Lung (tissue), 12 donors: ENCODE measurements around the gene COL4A2. TPM values are rescaled to one million over a fixed set of nuclear protein-coding genes. Genes with fewer than 3 reads are reported as not detected.

ENCODE experiments used
- ATAC-seq: fragments of 200-7000 bp; cut with Tn5 transposase; one replicate; pipeline ENCODE4 v1.9.1; 2020; ENCODE audit warnings: moderate number of reproducible peaks; ENCODE audit not compliant: insufficient read depth, low FRiP score
- DNase-seq, 3 donors: peaks; one replicate each; pipeline ENCODE4 v3.0.0-alpha.2; 2013 to 2017
- H3K27ac ChIP-seq, 2 donors: one replicate each; pipeline ENCODE4 v1.5.1; 2013; ENCODE audit warnings: mild to moderate bottlenecking in 2 of 2, moderate library complexity in 2 of 2, control low read depth in 1 of 2, inconsistent platforms in 1 of 2, low read depth in 1 of 2, low read length in 1 of 2
- H3K27me3 ChIP-seq, 3 donors: one replicate each; pipeline ENCODE4 v1.5.1; 2013; ENCODE audit warnings: low read length in 2 of 3; ENCODE audit not compliant: control insufficient read depth in 3 of 3, insufficient read depth in 3 of 3
- H3K36me3 ChIP-seq, 4 donors: one replicate each; pipeline ENCODE4 v1.5.1; 2013; ENCODE audit warnings: low read length in 4 of 4, mild to moderate bottlenecking in 1 of 4, moderate library complexity in 1 of 4; ENCODE audit not compliant: control insufficient read depth in 4 of 4, insufficient read depth in 4 of 4
- H3K4me1 ChIP-seq, 5 donors: one replicate each; pipeline ENCODE4 v1.5.1; 2013; ENCODE audit warnings: low read length in 5 of 5, mild to moderate bottlenecking in 2 of 5, moderate library complexity in 1 of 5; ENCODE audit not compliant: control insufficient read depth in 5 of 5, insufficient read depth in 5 of 5
- H3K4me3 ChIP-seq: one replicate; pipeline ENCODE4 v1.5.1; 2013; ENCODE audit warnings: mild to moderate bottlenecking, control low read depth, moderate library complexity
- H3K9ac ChIP-seq, 2 donors: one replicate each; pipeline ENCODE4 v1.5.1; 2013; ENCODE audit warnings: low read length in 2 of 2, control low read depth in 1 of 2; ENCODE audit not compliant: insufficient read depth in 1 of 2
- H3K9me3 ChIP-seq, 4 donors: one replicate each; pipeline ENCODE4 v1.5.1; 2013; ENCODE audit warnings: low read length in 3 of 4, mild to moderate bottlenecking in 1 of 4, moderate library complexity in 1 of 4; ENCODE audit not compliant: control insufficient read depth in 4 of 4, insufficient read depth in 3 of 4
- WGBS, 2 donors: extraction: QIAGEN DNeasy Blood & Tissue Kit; methylation state at CpG; one replicate each; pipeline ENCODE4 v1.1.7; 2013; 5-methylcytosine and 5-hydroxymethylcytosine counted together
- polyA plus RNA-seq, 2 donors: library from polyadenylated mRNA; stranded (reverse); fragments of 200-250 nt; gene quantifications; one replicate each; pipeline ENCODE4 v1.2.1, GENCODE V29; 2013
- total RNA-seq, 2 donors: library from RNA; depleted of rRNA in 1 of 2; stranded (reverse); fragments of >200 nt in 1 of 2; gene quantifications; one replicate each; pipeline ENCODE4 v1.2.1, GENCODE V29; 2014 to 2021
- TF ChIP-seq, protein P1 (sequence below): IDR thresholded peaks from 2 replicates; pipeline ENCODE4 v1.5.1; 2012; ENCODE audit warnings: mild to moderate bottlenecking; ENCODE audit errors: control extremely low read depth, extremely low read depth
- donor health status: control.
- donor health status: control.
- donor health status: Bipolar disorder and iron deficiency.
- donor health status: healthy.
- donor health status: DM: yes; HTN: yes; CAD: no.

The COL4A2 gene
- total and polyA plus RNA-seq, 4 donors: 169 to 627 (median 339) TPM

DNA sequence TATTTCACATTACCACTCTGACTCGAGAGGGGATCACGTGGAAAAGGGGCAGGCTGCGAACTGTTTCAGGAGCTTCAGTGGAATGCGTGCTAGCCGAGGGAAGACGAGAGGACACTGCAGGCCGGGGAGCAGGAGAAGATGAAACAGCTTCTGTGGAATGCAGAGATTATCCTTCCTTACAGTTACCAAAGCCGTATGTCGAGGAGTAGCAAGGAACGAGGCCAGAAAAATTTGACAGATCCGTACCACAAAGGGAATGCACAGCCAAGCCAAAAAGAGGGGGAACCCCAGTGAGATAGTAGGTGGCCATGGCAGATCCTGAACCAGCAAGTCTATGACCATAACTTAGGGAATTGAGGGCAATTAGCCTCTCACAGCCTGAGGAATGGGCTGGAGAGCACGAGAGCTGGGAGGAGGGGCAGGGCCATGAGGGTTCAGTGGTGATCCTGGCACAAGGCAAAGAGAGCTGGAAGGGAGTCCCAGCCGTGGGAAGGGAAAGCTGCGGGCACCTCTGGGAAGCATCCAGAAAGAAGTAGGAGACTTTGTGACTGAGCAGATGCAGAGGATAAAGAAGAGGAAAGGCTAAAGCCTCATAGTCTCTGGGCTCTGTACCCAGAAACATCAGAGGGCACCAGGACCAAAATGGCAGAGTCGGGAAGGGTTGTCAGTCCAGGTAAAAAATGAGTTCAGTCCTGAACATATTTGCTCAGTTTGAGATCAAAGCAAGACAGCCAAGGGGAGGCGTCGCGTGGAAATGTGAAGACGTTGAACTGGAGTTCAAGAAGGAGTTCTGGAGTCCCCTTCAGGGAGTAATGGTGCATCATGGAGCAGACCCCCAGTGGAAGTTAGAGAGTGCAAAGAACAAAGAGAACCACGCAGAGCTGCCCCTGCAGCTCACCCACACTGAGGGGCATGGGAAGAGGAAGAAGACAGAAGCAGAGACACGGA is 5.2 kb upstream of the COL4A2 start:
- peaks cover 27 to 67% (median 33%) of the 10 kb centered on the region in 5 donors for H3K4me1 ChIP-seq
- H3K27me3 ChIP-seq: no peaks in the 10 kb centered on the region
- H3K9me3 ChIP-seq: no peaks in the 10 kb centered on the region
- TF ChIP-seq, protein P1, sequence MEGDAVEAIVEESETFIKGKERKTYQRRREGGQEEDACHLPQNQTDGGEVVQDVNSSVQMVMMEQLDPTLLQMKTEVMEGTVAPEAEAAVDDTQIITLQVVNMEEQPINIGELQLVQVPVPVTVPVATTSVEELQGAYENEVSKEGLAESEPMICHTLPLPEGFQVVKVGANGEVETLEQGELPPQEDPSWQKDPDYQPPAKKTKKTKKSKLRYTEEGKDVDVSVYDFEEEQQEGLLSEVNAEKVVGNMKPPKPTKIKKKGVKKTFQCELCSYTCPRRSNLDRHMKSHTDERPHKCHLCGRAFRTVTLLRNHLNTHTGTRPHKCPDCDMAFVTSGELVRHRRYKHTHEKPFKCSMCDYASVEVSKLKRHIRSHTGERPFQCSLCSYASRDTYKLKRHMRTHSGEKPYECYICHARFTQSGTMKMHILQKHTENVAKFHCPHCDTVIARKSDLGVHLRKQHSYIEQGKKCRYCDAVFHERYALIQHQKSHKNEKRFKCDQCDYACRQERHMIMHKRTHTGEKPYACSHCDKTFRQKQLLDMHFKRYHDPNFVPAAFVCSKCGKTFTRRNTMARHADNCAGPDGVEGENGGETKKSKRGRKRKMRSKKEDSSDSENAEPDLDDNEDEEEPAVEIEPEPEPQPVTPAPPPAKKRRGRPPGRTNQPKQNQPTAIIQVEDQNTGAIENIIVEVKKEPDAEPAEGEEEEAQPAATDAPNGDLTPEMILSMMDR: no peak
- 65 to 71% methylated on average over 20 to 21 of the region's 21 CpGs for whole genome bisulfite sequencing, 2 donors
- peaks cover 0 to 3% (median 0%) of the 10 kb centered on the region in 4 donors for H3K36me3 ChIP-seq
- no peak overlapping the region for H3K4me3 ChIP-seq
- ATAC-seq (no peak), DNase-seq (no peak)
- H3K9ac ChIP-seq: no peak overlapping the region
- peak overlapping the region; percentile 27 to 79 for H3K27ac ChIP-seq

DNA sequence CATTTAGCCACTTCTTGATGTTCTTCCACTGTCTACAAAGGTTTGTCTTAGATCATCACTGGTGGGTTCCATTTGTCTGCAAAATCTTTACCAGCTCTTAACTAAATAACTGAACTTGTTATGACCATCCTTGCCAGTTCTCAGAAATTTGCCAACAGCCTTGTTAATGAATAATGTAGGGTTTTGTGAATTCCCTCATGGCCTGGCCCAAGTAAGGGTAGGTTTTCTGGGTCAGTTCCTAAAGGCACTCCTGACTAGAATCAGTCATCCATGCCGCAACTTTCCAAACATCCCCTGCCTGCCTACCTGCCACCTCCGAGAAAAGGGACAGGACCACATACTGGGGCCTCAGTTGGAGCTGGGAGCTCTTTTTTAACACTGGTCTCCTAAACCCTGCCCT is 4.1 kb upstream of the COL4A2 start:
- H3K9me3 ChIP-seq: no peaks in the 10 kb centered on the region
- H3K27me3 ChIP-seq: no peaks in the 10 kb centered on the region
- peaks cover 26 to 57% (median 27%) of the 10 kb centered on the region in 5 donors for H3K4me1 ChIP-seq
- ATAC-seq (no peak), DNase-seq (no peak)
- 86 to 96% methylated on average over 2 of the region's 2 CpGs for WGBS, 2 donors
- TF ChIP-seq, protein P1: no peak
- no peak overlapping the region for H3K9ac ChIP-seq
- peaks cover 0 to 3% (median 1%) of the 10 kb centered on the region in 4 donors for H3K36me3 ChIP-seq
- no peak overlapping the region for H3K4me3 ChIP-seq
- peak overlapping the region in 1 of 2 donors; percentile 63 for H3K27ac ChIP-seq

DNA sequence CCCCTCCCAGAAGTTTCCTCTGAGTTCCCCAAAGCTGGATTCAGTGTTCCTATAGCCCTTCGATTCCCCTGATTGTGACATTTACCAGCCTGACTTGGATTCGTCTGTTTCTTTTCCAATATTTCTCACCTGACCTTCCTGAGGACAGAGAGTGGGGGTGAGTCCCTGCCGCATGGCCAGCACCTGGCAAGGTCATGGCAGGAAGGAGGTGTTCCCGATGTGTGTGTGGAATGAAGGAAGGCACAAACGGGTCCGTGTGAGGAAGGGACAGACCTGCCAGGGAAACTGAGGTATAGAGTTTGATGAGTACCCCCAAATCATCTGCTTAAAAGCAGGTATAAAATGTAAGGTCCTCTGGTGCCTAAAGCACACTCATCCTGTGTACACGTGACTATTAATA is 3.4 kb upstream of the COL4A2 start:
- peaks cover 0 to 3% (median 1%) of the 10 kb centered on the region in 4 donors for H3K36me3 ChIP-seq
- ATAC-seq: no peak
- no peak overlapping the region for H3K9ac ChIP-seq
- H3K27ac ChIP-seq: peak overlapping the region; percentile 29 to 63
- 65 to 76% methylated on average over 7 of the region's 7 CpGs for WGBS, 2 donors
- peaks cover 23 to 52% (median 27%) of the 10 kb centered on the region in 5 donors for H3K4me1 ChIP-seq
- H3K9me3 ChIP-seq: no peaks in the 10 kb centered on the region
- TF ChIP-seq, protein P1: no peak
- no peaks in the 10 kb centered on the region for H3K27me3 ChIP-seq
- no peak overlapping the region for H3K4me3 ChIP-seq
- no peak for DNase-seq
